ENCODE data around the gene ZNF280C.
A peak's percentile ranks its signal among the peaks of the same experiment; 100 is the strongest.

ZNF280C gene

DNA sequence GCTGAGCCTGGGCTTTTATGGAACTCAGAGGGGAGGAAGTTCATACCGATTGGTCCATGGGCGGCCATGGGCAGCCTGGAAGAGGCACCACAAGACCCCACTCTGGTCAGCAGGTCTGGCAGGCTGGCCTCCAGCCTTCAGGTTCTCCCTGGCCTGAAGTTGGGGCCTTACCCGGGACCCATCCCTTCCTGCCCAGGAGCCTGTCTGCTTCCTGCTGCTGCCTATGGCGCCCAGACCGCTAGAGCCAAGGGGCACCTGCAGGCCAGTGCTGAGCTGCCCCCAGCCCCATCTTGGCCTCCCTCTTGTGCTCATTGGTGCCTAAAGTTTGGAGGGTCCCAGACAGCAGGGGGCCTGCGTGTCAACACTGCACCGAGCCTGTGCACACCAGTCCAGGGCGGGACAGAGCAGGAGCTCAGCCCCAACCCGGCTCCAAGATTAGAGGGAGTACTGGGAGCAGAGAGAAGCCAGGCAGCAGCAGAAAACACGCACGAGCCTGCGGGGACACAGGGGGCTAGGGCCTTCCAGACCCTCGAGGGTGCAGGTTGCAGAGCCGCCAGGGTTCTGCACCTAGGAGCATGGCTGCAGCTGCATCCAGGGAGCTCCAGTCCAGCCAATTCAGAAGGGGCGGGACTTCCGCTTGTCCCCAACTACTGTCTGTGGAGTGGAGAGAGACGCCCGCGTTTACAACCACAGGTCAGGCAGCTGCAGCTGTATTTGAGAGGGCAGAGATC is 30.7 kb upstream of the ZNF280C start:
- TF ChIP-seq, protein P1, sequence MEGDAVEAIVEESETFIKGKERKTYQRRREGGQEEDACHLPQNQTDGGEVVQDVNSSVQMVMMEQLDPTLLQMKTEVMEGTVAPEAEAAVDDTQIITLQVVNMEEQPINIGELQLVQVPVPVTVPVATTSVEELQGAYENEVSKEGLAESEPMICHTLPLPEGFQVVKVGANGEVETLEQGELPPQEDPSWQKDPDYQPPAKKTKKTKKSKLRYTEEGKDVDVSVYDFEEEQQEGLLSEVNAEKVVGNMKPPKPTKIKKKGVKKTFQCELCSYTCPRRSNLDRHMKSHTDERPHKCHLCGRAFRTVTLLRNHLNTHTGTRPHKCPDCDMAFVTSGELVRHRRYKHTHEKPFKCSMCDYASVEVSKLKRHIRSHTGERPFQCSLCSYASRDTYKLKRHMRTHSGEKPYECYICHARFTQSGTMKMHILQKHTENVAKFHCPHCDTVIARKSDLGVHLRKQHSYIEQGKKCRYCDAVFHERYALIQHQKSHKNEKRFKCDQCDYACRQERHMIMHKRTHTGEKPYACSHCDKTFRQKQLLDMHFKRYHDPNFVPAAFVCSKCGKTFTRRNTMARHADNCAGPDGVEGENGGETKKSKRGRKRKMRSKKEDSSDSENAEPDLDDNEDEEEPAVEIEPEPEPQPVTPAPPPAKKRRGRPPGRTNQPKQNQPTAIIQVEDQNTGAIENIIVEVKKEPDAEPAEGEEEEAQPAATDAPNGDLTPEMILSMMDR (conservative IDR thresholded peaks at IDR 0.05; ENCODE audit: low read depth) = no peak
- H3K27ac ChIP-seq = no peak overlapping the region
- ChIA-PET POLR2A (ENCODE audit: low non-redundant PET) (interaction anchor here (0.5 kb wide), 1 partner anchor 458 kb away, joined by 3 read pairs; no protein-coding TSS in a partner anchor), CTCF (no interaction called here)
- no peak for DNase-seq (ENCODE audit: low spot score)

DNA sequence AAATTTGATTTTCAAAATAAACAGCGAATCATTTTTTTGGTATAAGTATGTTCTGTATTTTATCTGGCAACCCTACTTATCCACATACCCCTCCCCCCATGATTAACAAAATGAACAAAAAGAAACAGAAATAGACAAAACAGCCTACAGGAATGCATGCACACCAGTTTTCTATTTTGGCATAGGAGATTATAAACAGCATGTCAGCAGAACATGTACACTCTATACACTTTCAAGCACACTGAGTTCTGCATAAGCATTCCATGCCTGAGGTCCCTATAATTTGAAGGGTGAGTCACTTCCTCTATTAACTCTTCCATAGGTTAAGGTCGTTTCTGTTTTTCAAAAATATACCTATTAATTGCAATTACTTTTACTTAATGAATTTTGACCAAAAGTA is 28.0 kb upstream of the ZNF280C start:
- ChIA-PET POLR2A (ENCODE audit: low non-redundant PET) (no interaction called here), CTCF (no interaction called here)
- TF ChIP-seq, protein P1 (conservative IDR thresholded peaks at IDR 0.05; ENCODE audit: low read depth) = no peak

DNA sequence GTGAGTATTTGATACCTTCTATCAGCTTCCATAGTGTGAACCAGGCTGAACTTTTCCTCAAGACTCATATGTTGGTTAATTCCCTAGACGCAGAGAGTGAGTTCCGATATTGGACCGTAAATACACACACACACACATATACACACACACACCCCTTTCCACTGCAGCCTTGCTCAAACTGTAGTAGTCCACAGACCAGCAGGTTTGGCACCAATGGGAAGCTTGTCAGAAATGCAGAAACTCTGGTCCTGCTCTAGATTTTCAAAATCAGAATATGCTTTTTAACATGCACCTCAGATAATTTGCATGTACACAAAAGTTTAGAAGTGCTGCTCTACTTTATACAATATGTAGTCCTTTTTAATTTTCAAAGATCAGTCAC is 27.6 kb upstream of the ZNF280C start:
- ChIA-PET POLR2A (ENCODE audit: low non-redundant PET) (no interaction called here), CTCF (no interaction called here)
- H3K27ac ChIP-seq = no peak overlapping the region
- no peak for DNase-seq (ENCODE audit: low spot score)
- TF ChIP-seq, protein P1 (conservative IDR thresholded peaks at IDR 0.05; ENCODE audit: low read depth) = no peak

More for the DNA sequence above, 28.0 kb upstream of the ZNF280C start:
- no peak overlapping the region for H3K27ac ChIP-seq
- peak; percentile 4 for DNase-seq (ENCODE audit: low spot score)

DNA sequence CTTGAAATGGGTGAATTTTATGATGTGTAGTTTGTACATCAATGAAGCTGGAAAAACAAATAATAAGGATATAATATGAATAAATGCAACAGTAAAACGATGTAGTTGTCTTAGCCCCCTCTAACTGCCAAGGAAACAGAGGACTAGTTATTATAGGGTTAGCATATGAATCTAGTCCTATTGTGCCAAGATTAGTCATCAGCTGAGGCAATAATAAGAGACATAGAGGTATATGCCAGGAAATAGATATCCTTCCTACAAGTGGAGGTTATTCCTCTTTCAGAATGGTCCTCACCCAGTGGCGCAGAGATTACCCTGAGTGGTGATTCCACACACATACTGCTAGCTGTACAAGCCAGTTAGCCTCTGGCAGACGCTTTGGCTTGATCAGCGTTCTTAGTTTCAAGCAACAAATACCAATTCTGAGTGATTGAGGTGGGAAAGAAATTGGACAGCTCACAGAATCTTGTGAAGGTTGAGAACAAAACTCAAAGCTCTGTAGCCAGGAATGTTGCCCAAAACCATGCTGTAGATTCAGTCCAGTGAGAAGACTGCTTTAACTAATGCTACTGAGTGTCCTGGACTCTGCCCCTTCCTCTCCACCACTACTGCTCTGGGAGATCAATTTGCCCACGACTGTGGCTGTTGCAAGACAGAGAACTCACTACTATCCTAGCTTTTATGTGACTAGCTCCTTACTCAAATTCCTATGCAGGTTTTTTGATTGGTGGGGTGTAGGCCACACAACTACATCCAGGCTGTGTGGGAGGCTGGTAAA is 27.0 kb upstream of the ZNF280C start:
- ChIA-PET POLR2A (ENCODE audit: low non-redundant PET) (no interaction called here), CTCF (no interaction called here)
- DNase-seq (ENCODE audit: low spot score) = peak; percentile 4
- no peak overlapping the region for H3K27ac ChIP-seq
- TF ChIP-seq, protein P1 (conservative IDR thresholded peaks at IDR 0.05; ENCODE audit: low read depth) = no peak

DNA sequence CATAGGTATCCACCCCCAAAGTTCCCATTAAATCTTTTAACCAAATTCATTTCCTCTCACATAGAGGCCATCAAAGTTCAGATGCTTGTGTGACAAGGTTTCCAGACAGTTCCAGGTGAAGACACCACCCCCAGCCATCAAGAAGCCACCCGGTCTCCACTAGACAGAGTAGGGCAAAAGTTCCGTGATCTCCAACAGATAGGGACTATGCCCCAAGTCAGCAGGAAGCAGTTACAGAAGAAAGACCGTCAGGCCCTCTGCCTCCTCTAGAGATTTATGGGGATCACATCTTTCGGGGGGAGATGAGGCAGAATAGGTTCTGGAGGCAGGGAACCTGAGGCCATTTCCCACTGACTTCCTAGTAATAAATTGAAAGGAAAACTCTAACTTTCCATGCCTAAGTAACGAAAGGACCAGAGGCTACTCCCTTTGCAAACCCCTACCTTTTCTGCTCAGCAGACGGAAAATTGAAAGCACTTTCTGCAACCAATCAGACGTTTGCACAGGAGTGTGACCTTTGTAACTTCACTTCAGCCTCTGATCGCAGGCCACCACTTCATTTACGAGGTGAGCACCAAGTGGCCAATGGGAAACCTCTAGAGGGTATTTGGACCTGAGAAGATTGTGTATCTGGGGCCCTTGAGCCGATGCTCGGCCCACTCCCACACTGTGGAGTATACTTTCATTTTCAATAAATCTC is 18.5 kb upstream of the ZNF280C start:
- no peak for DNase-seq (ENCODE audit: low spot score)

DNA sequence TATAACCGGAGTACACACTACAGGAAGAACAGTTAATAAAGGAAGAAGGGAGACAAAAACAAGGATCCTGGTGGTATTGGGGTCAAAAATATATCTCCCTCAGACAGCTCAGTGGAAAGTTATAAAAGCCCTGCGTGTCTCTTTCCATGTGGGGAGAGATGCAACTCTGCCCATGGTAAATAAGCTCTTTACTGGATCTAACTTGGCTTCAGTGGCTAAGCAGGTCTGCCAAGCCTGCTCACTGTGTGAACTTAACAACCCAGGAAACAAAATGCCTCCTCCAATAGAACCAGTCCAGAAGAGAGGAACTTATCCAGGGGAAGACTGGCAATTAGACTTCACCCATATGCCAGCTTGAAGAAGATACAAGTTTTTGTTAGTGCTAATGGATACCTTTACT is 17.0 kb upstream of the ZNF280C start:
- POLR2A ChIA-PET (ENCODE audit: low non-redundant PET) = no interaction called here
- no peak overlapping the region for H3K27ac ChIP-seq
- TF ChIP-seq, protein P1 (conservative IDR thresholded peaks at IDR 0.05; ENCODE audit: low read depth) = no peak
- no peak for DNase-seq (ENCODE audit: low spot score)
- CTCF ChIA-PET = no interaction called here

More for the DNA sequence above, 18.5 kb upstream of the ZNF280C start:
- ChIA-PET POLR2A (ENCODE audit: low non-redundant PET) (no interaction called here), CTCF (no interaction called here)
- no peak overlapping the region for H3K27ac ChIP-seq
- TF ChIP-seq, protein P1 (conservative IDR thresholded peaks at IDR 0.05; ENCODE audit: low read depth) = no peak
